ENCODE data around the gene PPP1R7. TPM values are rescaled to one million over a fixed set of nuclear protein-coding genes. Genes with fewer than 3 reads are reported as not detected.

Gene PPP1R7
- total RNA-seq, 3 donors from 2014 or later (not counting 1 experiment from before 2014, with no cell fraction given): 57.8 to 66.3 (median 60.4) TPM

GRCh38 chr2:241105641-241106040 is 44.6 kb upstream of the PPP1R7 start:
- H3K27ac Mint-ChIP-seq: no peak overlapping the region
- peaks cover 0 to 2% of the 10 kb centered on the region in 2 donors for H3K9me3 Mint-ChIP-seq
- H3K4me1 Mint-ChIP-seq: peaks cover 17 to 34% of the 10 kb centered on the region in 2 donors

GRCh38 chr2:241107031-241107783 is 43.1 kb upstream of the PPP1R7 start:
- H3K4me1 ChIP-seq (ENCODE audit: control insufficient read depth, insufficient read depth, low read length): peaks cover 43% of the 10 kb centered on the region
- TF ChIP-seq CTCF (IDR thresholded peaks at IDR 0.05): no peak
- Mint-ChIP-seq H3K27me3 (ENCODE audit: low read depth in 2 of 2) (no peaks in the 10 kb centered on the region), H3K4me3 (no peak overlapping the region), H3K36me3 (no peaks in the 10 kb centered on the region), H3K9me3 (peaks cover 0 to 2% of the 10 kb centered on the region in 2 donors), H3K4me1 (peaks cover 9 to 18% of the 10 kb centered on the region in 2 donors), H3K27ac (no peak overlapping the region)
- peaks cover 1% of the 10 kb centered on the region for H3K36me3 ChIP-seq (ENCODE audit: control insufficient read depth, insufficient read depth, low read length)
- H3K4me3 ChIP-seq (ENCODE audit: low read length): no peak overlapping the region
- intact Hi-C loops (cut with micrococcal nuclease): no loop called here
- 97% methylated on average over 8 of the region's 9 CpGs for WGBS (ENCODE audit: insufficient coverage)
- no peak overlapping the region for H3K27ac ChIP-seq (ENCODE audit: low read length)
- no peaks in the 10 kb centered on the region for H3K27me3 ChIP-seq (ENCODE audit: control insufficient read depth, insufficient read depth, low read length)
- DNase-seq: no peak
- no peaks in the 10 kb centered on the region for H3K9me3 ChIP-seq (ENCODE audit: control insufficient read depth, insufficient read depth, low read length)
- no peak for ATAC-seq

More at GRCh38 chr2:241105641-241106040, 44.6 kb upstream of the PPP1R7 start:
- Histone ChIP-seq H3K36me3 (ENCODE audit: control insufficient read depth, insufficient read depth, low read length) (peaks cover 1% of the 10 kb centered on the region), H3K9me3 (ENCODE audit: control insufficient read depth, insufficient read depth, low read length) (no peaks in the 10 kb centered on the region), H3K27me3 (ENCODE audit: control insufficient read depth, insufficient read depth, low read length) (no peaks in the 10 kb centered on the region), H3K4me1 (ENCODE audit: control insufficient read depth, insufficient read depth, low read length) (peaks cover 45% of the 10 kb centered on the region), H3K27ac (ENCODE audit: low read length) (no peak overlapping the region), H3K4me3 (ENCODE audit: low read length) (no peak overlapping the region)
- ATAC-seq: no peak
- intact Hi-C loops (cut with micrococcal nuclease): no loop called here
- TF ChIP-seq CTCF (IDR thresholded peaks at IDR 0.05): no peak
- Mint-ChIP-seq H3K4me3 (no peak overlapping the region), H3K27me3 (ENCODE audit: low read depth in 2 of 2) (no peaks in the 10 kb centered on the region), H3K36me3 (no peaks in the 10 kb centered on the region)
- 79% methylated on average over 3 of the region's 3 CpGs for WGBS (ENCODE audit: insufficient coverage)
- no peak for DNase-seq

GRCh38 chr2:241108271-241109209 is 41.7 kb upstream of the PPP1R7 start:
- Histone ChIP-seq H3K9me3 (ENCODE audit: control insufficient read depth, insufficient read depth, low read length) (no peaks in the 10 kb centered on the region), H3K36me3 (ENCODE audit: control insufficient read depth, insufficient read depth, low read length) (peaks cover 3% of the 10 kb centered on the region), H3K4me1 (ENCODE audit: control insufficient read depth, insufficient read depth, low read length) (peaks cover 38% of the 10 kb centered on the region), H3K27ac (ENCODE audit: low read length) (peak overlapping the region; percentile 56), H3K27me3 (ENCODE audit: control insufficient read depth, insufficient read depth, low read length) (no peaks in the 10 kb centered on the region), H3K4me3 (ENCODE audit: low read length) (no peak overlapping the region)
- ATAC-seq (peak in 1 of 3 donors; percentile 28), DNase-seq (peak in 1 of 2 donors; percentile 74)
- H3K27me3 Mint-ChIP-seq (ENCODE audit: low read depth in 2 of 2): no peaks in the 10 kb centered on the region
- no peak for TF ChIP-seq CTCF (IDR thresholded peaks at IDR 0.05)
- no peaks in the 10 kb centered on the region for H3K36me3 Mint-ChIP-seq
- intact Hi-C loops (cut with micrococcal nuclease): no loop called here
- WGBS (ENCODE audit: insufficient coverage): 69% methylated on average over 33 of the region's 35 CpGs
- H3K4me1 Mint-ChIP-seq: peaks cover 0 to 9% of the 10 kb centered on the region in 2 donors
- H3K4me3 Mint-ChIP-seq: peak overlapping the region; percentile 22
- peaks cover 0 to 2% of the 10 kb centered on the region in 2 donors for H3K9me3 Mint-ChIP-seq
- H3K27ac Mint-ChIP-seq: peak overlapping the region; percentile 16 to 62
